Omental fat pad (tissue), 4 donors: Measurements from ENCODE around the gene CD99. TPM values are rescaled to one million over a fixed set of nuclear protein-coding genes. Genes with fewer than 3 reads are reported as not detected.
"Not testable (repeated sequence)": the region's sequence is repeated elsewhere in the genome, so short reads cannot be mapped to it uniquely, and the experiment has no call there.

Source experiments
- ATAC-seq: fragments of 150-250 bp; one replicate; pipeline ENCODE4 v1.9.1; 2016; ENCODE audit warnings: mild to moderate bottlenecking, moderate library complexity; ENCODE audit not compliant: low FRiP score
- DNase-seq: peaks from one replicate; pipeline ENCODE4 v3.0.0-alpha.2; 2019; ENCODE audit warnings: low spot score
- total RNA-seq, 4 donors: library from RNA; depleted of rRNA; stranded (reverse); fragments of >200 nt; gene quantifications; one replicate each; pipeline ENCODE4 v1.1.0, GENCODE V29; 2016
- TF ChIP-seq, protein P1 (sequence below), 3 donors: fragments of 450-650 bp; IDR thresholded peaks; one replicate each; pipeline ENCODE4 v1.5.1; 2016 to 2017; ENCODE audit warnings: antibody characterized with exemption in 3 of 3, mild to moderate bottlenecking in 3 of 3, moderate library complexity in 2 of 3

Gene CD99
- total RNA-seq, 4 donors from 2014 or later: 206 to 412 (median 295) TPM

DNA sequence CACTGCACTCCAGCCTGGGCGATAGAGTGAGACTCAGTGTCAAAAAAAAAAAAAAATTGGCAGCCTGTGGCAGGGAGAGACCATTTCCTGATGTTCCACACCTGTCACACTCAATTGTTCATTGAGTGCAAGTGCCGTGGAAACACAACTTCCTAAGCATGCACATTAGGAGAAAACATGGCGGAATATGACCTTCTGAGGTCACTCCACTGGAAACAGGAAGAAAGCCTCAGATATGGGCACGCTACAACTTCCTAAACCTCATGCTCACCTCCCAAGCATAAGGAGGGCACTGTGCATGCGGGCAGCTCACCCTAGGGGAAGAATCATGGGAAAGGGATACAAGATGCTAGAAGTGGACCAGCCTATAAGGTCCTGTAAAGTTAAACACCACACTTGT lies 28.5 kb upstream of the CD99 start:
- ATAC-seq: no peak
- TF ChIP-seq, protein P1, sequence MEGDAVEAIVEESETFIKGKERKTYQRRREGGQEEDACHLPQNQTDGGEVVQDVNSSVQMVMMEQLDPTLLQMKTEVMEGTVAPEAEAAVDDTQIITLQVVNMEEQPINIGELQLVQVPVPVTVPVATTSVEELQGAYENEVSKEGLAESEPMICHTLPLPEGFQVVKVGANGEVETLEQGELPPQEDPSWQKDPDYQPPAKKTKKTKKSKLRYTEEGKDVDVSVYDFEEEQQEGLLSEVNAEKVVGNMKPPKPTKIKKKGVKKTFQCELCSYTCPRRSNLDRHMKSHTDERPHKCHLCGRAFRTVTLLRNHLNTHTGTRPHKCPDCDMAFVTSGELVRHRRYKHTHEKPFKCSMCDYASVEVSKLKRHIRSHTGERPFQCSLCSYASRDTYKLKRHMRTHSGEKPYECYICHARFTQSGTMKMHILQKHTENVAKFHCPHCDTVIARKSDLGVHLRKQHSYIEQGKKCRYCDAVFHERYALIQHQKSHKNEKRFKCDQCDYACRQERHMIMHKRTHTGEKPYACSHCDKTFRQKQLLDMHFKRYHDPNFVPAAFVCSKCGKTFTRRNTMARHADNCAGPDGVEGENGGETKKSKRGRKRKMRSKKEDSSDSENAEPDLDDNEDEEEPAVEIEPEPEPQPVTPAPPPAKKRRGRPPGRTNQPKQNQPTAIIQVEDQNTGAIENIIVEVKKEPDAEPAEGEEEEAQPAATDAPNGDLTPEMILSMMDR (IDR thresholded peaks at IDR 0.05): no peak
- DNase-seq: no peak

DNA sequence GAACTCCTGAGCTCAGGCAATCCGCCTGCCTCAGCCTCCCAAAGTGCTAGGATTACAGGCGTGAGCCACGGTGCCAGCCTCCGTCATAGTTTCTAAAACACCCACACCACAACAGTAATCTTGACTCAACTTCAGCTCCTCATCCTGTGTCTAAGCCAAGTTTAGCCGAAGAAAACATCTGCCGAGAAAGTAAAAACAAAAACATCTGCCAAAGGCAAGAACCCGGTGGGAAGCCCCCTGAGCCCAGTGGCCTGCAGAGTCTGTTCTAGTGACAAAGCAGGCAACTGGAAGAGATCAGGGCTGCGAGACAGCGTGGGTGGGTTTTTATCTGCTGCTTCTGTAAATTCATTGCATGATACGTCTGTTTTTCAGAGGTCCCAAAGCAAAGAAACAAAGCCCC lies 26.6 kb upstream of the CD99 start:
- ATAC-seq (no peak), DNase-seq (no peak)
- TF ChIP-seq, protein P1 (IDR thresholded peaks at IDR 0.05): no peak

DNA sequence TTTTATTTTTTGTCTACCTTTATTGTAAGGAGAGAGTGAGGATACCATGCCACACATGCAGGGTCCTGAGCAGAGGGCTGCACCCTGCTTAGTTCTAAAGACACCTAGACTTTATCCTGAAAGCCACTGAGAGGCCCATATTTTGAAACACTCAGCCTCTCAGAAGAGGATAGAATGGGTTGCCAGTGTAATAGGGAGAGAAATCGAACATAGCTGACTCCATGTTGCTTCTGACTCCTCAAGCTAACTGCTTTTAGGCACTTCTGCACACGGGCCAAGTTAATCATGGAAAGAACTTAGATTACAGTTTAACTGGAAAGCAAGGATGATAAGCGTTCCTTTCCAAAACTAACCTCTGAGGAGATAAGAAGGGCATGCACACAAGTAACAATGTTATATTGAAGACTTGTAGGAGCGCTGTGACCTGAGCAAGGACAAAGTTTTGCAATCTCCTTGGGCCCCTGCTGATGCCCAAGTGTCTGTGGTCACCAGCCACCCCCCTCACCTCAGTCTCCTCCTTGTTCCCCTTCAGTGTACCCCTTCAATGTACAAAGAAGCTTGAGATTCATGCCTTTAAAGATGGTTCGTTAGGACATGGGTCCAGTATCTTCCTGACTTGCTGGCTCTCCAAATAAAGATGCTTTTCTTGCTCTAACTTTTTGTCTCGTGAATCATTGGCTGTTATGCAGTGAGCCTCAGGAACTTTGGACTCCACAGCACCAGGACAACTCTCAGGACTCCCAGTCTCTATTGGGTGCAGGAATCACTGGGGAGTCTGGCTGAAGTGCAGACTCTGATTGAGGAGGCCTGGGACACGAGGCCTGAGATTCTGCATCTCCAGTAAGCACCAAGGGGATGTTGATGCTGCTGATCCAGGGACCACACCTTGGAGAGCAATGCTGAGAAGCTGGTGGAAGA lies 25.4 kb upstream of the CD99 start:
- TF ChIP-seq, protein P1 (IDR thresholded peaks at IDR 0.05): no peak
- DNase-seq (no peak), ATAC-seq (no peak)

DNA sequence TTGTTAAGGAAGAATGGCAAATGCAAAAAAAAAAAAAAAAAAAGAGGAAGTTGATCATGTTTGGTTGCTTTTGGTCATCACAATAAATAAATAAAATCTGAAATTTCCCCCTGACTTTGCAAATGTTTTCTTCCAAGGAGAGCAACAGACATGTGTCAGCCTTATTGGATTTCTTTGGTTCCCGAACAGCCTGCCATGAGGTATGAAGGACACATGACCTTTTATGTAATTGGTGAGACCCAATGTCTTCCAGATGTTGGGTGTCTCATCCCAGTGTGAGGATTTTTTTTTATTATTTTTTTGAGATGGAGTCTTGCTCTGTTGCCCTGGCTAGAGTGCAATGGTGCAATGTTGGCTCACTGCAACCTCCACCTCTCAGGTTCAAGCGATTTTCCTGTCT lies 24.6 kb upstream of the CD99 start:
- no peak for ATAC-seq
- no peak for DNase-seq
- TF ChIP-seq, protein P1 (IDR thresholded peaks at IDR 0.05): no peak

DNA sequence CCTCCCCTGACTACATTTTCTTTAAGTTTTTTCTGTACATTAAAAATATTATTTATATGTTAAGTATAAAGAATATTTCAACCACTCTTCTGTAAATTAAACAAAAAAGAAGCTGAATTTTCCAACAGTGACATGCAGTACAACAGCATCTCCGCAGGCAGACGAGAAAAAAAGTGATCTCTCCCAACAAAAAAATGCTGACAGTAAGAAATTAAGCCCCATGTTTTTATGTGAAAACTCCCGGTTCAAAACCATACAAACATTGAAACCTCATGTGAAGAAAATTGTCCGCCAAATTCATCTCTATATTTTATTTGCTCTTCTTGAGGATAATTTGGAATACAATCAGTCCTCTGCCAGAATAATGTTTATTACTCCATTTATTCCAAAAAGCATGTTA lies 20.1 kb upstream of the CD99 start:
- no peak for DNase-seq
- TF ChIP-seq, protein P1 (IDR thresholded peaks at IDR 0.05): no peak
- no peak for ATAC-seq

DNA sequence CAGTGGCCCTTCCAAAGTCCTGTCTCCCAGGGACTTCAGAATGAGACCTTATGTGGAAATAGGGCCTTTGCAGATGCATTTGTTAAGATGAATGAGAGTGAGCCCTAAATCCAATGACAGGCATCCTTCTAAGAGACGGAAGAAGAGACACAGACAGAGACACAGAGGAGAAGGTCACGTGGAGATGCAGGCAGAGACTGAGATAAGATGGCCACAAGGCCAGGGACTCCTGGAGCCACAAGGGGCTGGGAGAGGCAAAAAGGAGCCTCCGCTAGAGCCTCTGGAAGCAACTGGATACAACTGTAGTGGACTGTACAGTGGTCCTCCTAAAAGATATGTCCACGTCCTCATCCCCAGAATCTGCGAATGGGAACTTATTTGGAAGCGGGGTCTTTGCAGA lies 19.0 kb upstream of the CD99 start:
- no peak for ATAC-seq
- DNase-seq: no peak
- TF ChIP-seq, protein P1 (IDR thresholded peaks at IDR 0.05): no peak

DNA sequence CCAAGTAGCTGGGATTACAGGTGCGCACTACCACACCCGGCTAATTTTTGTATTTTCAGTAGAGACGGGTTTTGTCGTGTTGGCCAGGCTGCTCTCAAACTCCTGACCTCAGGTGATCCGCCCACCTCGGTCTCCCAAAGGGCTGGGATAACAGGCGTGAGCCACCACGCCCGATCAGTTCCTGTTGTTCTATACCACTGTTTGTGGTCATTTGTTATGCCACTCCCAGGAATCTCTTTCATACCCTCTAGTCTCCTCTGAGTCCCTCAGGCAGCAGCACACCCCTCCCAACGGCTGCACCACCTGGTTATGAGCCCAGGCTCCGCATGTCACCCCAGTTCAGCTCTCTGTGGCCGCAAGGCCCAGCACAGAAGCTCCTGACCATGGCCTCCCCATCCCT lies 17.5 kb upstream of the CD99 start:
- ATAC-seq (no peak), DNase-seq (no peak)
- TF ChIP-seq, protein P1 (IDR thresholded peaks at IDR 0.05): no peak

DNA sequence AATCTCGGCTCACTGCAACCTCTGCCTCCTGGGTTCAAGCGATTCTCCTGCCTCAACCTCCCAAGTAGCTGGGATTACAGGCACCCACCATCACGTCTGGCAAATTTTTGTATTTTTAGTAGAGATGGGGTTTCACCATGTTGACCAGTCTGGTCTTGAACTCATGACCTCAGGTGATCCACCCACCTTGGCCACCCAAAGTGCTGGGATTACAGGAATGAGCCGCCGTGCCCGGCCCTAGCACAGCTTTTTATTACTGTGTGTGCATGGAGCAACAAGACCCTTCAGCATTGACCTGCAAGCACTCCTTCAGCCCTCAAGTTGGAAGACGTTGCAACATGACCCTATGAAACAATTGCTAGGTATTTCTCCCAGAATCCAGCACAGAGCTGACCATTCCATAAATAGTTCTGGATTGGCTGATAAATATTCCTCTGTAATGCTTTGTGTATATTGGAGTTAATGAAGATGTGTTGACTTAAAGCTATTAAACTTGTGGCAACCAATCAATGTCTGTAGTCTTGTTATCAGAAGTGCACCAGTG lies 15.4 kb upstream of the CD99 start:
- ATAC-seq, DNase-seq: not testable (repeated sequence)
